GM12892 (cell line): ENCODE measurements around the gene SMU1.

ENCODE experiments used
- DNase-seq: peaks from one replicate; pipeline ENCODE4 v3.0.0; 2011; ENCODE audit not compliant: insufficient read length
- FAIRE-seq: peaks from 2 replicates; lab custom pipeline; 2011; peaks lifted over from hg19 to GRCh38; lab: Jason Lieb, UNC
- POLR2A ChIP-seq: IDR thresholded peaks from 2 replicates; pipeline ENCODE4 v1.6.1; 2011; ENCODE audit warnings: low read depth, low read length, control low read depth
- POLR2AphosphoS5 ChIP-seq: IDR thresholded peaks from 2 replicates; pipeline ENCODE4 v1.6.1; 2011; ENCODE audit warnings: low read depth, low read length, control low read depth
- TAF1 ChIP-seq: IDR thresholded peaks from 2 replicates; pipeline ENCODE4 v1.6.1; 2011; ENCODE audit warnings: low read depth, mild to moderate bottlenecking, control low read depth, low read length, borderline replicate concordance

SMU1 gene

GRCh38 chr9:33112094-33112493, 35.6 kb upstream of the SMU1 start:
- DNase-seq (no peak), FAIRE-seq (no peak)
- TF ChIP-seq TAF1 (no peak), POLR2A (no peak), POLR2AphosphoS5 (no peak)

GRCh38 chr9:33111631-33112030, 35.2 kb upstream of the SMU1 start:
- TF ChIP-seq TAF1: no peak
- TF ChIP-seq POLR2AphosphoS5: no peak
- TF ChIP-seq POLR2A: no peak
- FAIRE-seq (no peak), DNase-seq (no peak)

GRCh38 chr9:33110686-33111085, 34.2 kb upstream of the SMU1 start:
- FAIRE-seq (no peak), DNase-seq (no peak)
- no peak for TF ChIP-seq POLR2A
- no peak for TF ChIP-seq POLR2AphosphoS5
- TF ChIP-seq TAF1: no peak

- no peak for DNase-seq
- peak; percentile 9 for FAIRE-seq
- TF ChIP-seq POLR2A (no peak), POLR2AphosphoS5 (no peak), TAF1 (no peak)
Observed at GRCh38 chr9:33109850-33110595, 33.5 kb upstream of the SMU1 start.

- no peak for TF ChIP-seq TAF1
- TF ChIP-seq POLR2A: no peak
- TF ChIP-seq POLR2AphosphoS5: no peak
- DNase-seq: no peak
- no peak for FAIRE-seq
Observed at GRCh38 chr9:33109097-33109496, 32.6 kb upstream of the SMU1 start.

- FAIRE-seq (peak; percentile 51), DNase-seq (no peak)
- TF ChIP-seq POLR2AphosphoS5: no peak
- no peak; the same call in 1 of the 2 replicates for TF ChIP-seq POLR2A
- TF ChIP-seq TAF1: no peak
Observed at GRCh38 chr9:33108472-33108871, 32.0 kb upstream of the SMU1 start.

- FAIRE-seq: no peak
- TF ChIP-seq POLR2AphosphoS5 (no peak), POLR2A (no peak), TAF1 (no peak)
- DNase-seq: no peak
Observed at GRCh38 chr9:33107762-33108161, 31.3 kb upstream of the SMU1 start.

GRCh38 chr9:33106827-33107621, 30.6 kb upstream of the SMU1 start:
- no peak for FAIRE-seq
- no peak for DNase-seq
- TF ChIP-seq TAF1 (no peak), POLR2A (no peak), POLR2AphosphoS5 (no peak)

GRCh38 chr9:33106372-33106771, 29.9 kb upstream of the SMU1 start:
- TF ChIP-seq POLR2AphosphoS5: no peak
- no peak for TF ChIP-seq TAF1
- TF ChIP-seq POLR2A: no peak
- no peak for FAIRE-seq
- no peak for DNase-seq

GRCh38 chr9:33105959-33106358, 29.5 kb upstream of the SMU1 start:
- TF ChIP-seq POLR2A (no peak), TAF1 (no peak), POLR2AphosphoS5 (no peak)
- FAIRE-seq: no peak
- no peak for DNase-seq

GRCh38 chr9:33105504-33105903, 29.0 kb upstream of the SMU1 start:
- DNase-seq (no peak), FAIRE-seq (no peak)
- TF ChIP-seq TAF1 (no peak), POLR2AphosphoS5 (no peak), POLR2A (no peak)

GRCh38 chr9:33104401-33104800, 27.9 kb upstream of the SMU1 start:
- TF ChIP-seq POLR2A (no peak), POLR2AphosphoS5 (no peak), TAF1 (no peak)
- FAIRE-seq (no peak), DNase-seq (no peak)
